PFSK-1 (cell line): ENCODE results near the gene SCFD1.

Experiments
- FOXP2 ChIP-seq: optimal IDR thresholded peaks from 2 replicates; pipeline ENCODE3; 2011; ENCODE audit warnings: borderline replicate concordance, control low read depth, inconsistent platforms; ENCODE audit not compliant: insufficient read depth; ENCODE audit errors: extremely low read length, extremely low read depth
- POLR2AphosphoS5 ChIP-seq: IDR thresholded peaks from 2 replicates; pipeline ENCODE4 v1.6.1; 2012; ENCODE audit warnings: low read depth, mild to moderate bottlenecking, control low read depth, low read length, moderate library complexity
- REST ChIP-seq, 2 experiments: IDR thresholded peaks; 2 replicates each; pipeline versions ENCODE4 v1.6.1 to v1.8.0; 2011 to 2012; ENCODE audit warnings: low read depth in 2 of 2, low read length in 2 of 2, control low read depth in 1 of 2, inconsistent platforms in 1 of 2, mild to moderate bottlenecking in 1 of 2, moderate library complexity in 1 of 2; ENCODE audit not compliant: insufficient read depth in 1 of 2
- SIN3A ChIP-seq: IDR thresholded peaks from 2 replicates; pipeline ENCODE4 v1.6.1; 2012; ENCODE audit warnings: mild to moderate bottlenecking, low read length, moderate library complexity, borderline replicate concordance; ENCODE audit not compliant: insufficient read depth
- TAF1 ChIP-seq: IDR thresholded peaks from 2 replicates; pipeline ENCODE4 v1.6.1; 2012; ENCODE audit warnings: low read length, control low read depth, borderline replicate concordance; ENCODE audit not compliant: insufficient read depth

Gene SCFD1

DNA sequence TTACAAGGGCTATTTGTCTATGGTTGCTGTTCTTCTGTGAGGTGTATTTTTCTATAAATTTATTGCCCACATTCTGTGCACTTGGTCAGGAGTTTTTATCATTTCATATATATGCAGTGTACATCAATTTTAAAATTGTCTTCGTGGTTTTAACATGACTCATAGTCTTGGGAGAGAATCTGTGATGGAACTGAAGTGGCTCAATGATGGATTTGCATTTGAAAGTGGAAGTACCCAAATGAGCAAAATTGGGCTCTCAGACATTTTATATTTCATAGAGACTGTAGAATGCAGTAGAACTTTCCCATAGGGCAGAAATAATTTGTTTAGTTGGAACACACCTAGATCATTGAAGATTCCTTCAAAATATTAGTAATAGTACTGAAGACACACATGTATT lies 1.9 kb upstream of the SCFD1 start:
- TF ChIP-seq REST (IDR thresholded peaks at IDR 0.05; ENCODE audit: insufficient read depth in 1 of 2, low read depth in 2 of 2, low read length in 2 of 2): no peak
- TF ChIP-seq FOXP2: no peak
- no peak for TF ChIP-seq TAF1
- no peak for TF ChIP-seq SIN3A

GRCh38 chr14:30621354-30621939 lies 672 bp upstream of the SCFD1 start:
- TF ChIP-seq REST (IDR thresholded peaks at IDR 0.05; ENCODE audit: insufficient read depth in 1 of 2, low read depth in 2 of 2, low read length in 2 of 2) (no peak), TAF1 (no peak), SIN3A (no peak), POLR2AphosphoS5 (no peak), FOXP2 (no peak)

DNA sequence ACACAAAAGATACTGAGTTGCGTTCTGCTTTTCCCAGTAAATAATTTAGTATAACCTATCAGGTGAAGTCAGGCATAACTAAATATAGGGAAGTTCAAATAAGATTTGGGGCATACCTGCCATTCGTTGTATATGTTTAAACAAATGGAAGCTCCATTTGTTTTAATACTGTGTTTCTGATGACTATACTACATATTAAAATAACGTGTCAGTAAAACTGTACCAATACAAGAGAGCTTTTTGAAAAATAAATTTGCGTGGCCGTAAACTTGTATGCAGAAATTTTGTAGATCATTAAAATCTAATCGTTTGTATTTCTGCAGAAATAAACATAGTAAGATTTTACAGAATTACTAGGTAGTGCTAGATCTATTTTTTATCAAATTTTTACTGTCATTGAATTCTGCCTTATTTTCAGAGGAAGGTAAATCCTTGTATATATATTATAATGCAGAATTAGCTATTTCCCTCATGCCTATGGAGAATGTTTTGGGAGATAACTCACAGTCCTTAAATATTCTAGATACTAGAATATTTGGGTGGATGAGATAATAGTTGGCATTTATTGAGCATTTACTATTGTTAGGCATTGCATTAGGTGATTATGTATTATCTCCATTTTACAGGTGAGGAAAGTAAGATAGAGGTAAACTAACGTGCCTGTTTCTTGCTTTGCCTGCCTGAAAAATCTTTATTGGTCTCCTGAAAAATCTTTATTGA lies 1.5 kb downstream of the SCFD1 start:
- TF ChIP-seq SIN3A (no peak), TAF1 (no peak), FOXP2 (no peak), POLR2AphosphoS5 (no peak), REST (IDR thresholded peaks at IDR 0.05; ENCODE audit: insufficient read depth in 1 of 2, low read depth in 2 of 2, low read length in 2 of 2) (no peak)

DNA sequence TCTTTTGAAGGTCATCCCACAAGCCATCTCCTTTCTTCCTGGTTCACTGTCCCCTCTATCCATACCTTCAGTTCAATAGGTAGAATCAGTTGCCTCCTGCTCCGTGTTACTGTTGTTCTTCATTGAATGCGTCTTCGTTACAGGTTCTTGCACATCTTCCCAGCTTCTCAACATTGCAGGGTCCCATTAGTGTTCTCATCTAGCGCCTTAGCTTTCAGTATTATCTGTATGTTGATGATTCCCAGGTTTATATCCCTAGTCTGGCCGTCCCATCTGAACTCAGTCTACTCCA lies 2.0 kb downstream of the SCFD1 start:
- TF ChIP-seq TAF1: no peak
- TF ChIP-seq REST (IDR thresholded peaks at IDR 0.05; ENCODE audit: insufficient read depth in 1 of 2, low read depth in 2 of 2, low read length in 2 of 2): no peak
- no peak for TF ChIP-seq SIN3A
- TF ChIP-seq POLR2AphosphoS5: no peak
- no peak for TF ChIP-seq FOXP2

- no peak for TF ChIP-seq REST (IDR thresholded peaks at IDR 0.05; ENCODE audit: insufficient read depth in 1 of 2, low read depth in 2 of 2, low read length in 2 of 2)
Measured at GRCh38 chr14:30625533-30625932, 3.4 kb downstream of the SCFD1 start.
